Posterior vena cava (tissue), 2 donors: ENCODE results near the gene CA10. TPM values are rescaled to one million over a fixed set of nuclear protein-coding genes. Genes with fewer than 3 reads are reported as not detected.

Experiments
- DNase-seq: peaks from one replicate; pipeline ENCODE4 v3.0.0-alpha.2; 2020; ENCODE audit warnings: low spot score
- intact Hi-C, 2 donors: fragments of 100-400 bp; cut with DNase I; formaldehyde crosslinking; loops; one replicate each; pipeline versions ENCODE4 v1.14.1 to v1.14.2; 2022 to 2023
- long read RNA-seq, 2 donors: library from polyadenylated mRNA; unstranded; transcript quantifications; one replicate each; pipeline ENCODE4 v2.0.0, GENCODE V29; 2020 to 2021
- total RNA-seq, 2 donors: library from RNA; stranded (reverse); fragmentation: NEBNext Ultra II Directional; extraction: Animal tissue kit (Norgen Biotek cat#: 25700); gene quantifications; one replicate each; pipeline ENCODE4 v1.2.1, GENCODE V29; 2021
- donor health status: DM: yes; HTN: yes; CAD: no.
- donor health status: DM: yes; HTN: yes; CAD: no.

CA10 gene
- not detected for total RNA-seq
- long read RNA-seq, donor 1 = 0 reads
- long read RNA-seq, donor 2 = 0 reads

DNA sequence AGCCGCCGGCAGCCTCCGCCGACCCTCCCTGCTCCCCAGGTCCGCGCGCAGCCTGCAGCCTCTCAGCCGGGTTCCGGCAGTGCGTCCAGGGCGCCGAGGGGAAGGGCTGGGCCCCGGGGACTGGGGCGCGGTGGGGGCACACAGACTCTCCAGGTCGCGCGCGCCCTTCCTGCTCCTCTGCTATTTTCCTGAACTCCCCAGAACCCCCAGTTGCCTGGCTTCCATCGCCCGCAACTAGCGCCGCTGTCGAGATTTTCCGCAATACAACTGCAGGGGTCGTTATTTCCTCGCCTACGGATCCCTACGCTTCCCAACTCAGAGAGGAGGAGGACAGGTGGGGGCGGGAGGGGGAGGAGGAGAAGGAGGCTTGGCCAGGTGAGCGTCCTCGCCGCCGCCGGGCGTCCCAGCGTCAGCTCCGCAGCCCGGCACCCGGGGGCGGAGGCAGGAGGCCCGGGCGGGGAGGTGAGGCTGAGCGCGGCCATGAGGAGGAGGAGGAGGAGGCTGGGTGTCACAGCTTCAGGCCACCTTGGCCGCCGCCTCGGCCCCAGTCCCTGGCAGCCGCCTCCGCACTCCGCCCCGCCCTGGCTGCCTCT, at the start of gene CA10:
Gene CA10 (minus strand): TSS at position 265 of the 593 bp plus-strand sequence.
- DNase-seq = no peak
- intact Hi-C loops = no loop called here

DNA sequence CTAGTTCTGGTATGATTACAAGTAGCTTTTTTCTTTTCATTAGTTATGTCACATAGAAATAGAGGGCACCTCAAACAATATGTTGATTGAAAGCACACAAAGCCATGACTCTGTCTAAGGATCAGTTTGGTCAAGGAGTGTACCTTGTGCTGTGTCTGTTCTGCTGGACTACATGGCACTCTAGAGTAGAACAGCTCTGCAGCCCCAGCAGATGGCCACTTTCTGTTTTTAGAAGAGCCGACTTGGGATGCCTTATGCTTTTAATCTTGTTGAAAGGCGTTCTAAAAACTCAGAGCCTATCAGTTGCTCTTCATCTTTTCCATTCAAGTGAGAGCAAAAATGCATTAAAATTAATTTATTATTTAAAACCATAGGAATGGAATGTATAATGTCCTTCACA, 49.3 kb upstream of the CA10 start:
- intact Hi-C loops = no loop called here
- DNase-seq = no peak

- DNase-seq = no peak
- intact Hi-C loops = no loop called here
Measured at GRCh38 chr17:52202520-52203080, 44.1 kb upstream of the CA10 start.

DNA sequence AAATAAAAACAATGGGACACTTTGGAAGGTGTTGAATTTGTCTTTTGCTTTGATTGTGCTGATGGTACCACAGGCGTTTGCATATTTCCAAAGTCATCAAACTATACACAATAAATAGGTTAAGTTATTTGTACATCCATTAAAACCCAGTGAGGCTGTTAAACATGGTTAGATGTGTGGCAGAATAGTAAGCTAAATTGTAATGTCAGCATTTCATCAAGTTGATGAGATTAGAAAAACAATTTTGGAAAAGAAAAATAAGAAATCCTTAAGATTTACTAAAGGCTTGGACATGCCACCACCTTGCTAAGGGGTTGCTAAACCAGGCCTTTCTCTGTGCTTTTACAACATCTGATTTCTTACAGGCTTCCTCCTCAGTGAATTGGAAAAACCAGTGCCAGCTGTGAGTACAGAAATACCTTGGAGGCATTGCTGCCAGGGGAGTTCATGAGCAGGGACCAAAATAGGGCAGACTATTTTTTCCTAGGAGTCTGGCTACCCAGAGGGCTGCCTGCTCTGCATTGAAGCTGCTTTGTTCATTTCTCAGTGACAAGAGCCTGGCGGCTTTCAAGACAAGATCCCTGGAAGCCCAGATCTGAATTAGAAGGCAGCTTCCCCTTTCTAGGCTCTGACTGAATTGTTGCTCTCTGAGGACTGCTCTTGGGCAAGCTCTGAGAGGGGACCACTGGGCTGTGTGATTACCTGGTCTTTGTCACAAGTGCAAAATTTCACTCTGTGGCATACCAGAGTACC, 43.4 kb upstream of the CA10 start:
- intact Hi-C loops = no loop called here
- DNase-seq = no peak

- intact Hi-C loops = no loop called here
- DNase-seq = no peak
Measured at GRCh38 chr17:52191491-52191890, 33.0 kb upstream of the CA10 start.

- no peak for DNase-seq
- intact Hi-C loops = no loop called here
Measured at GRCh38 chr17:52181782-52182181, 23.3 kb upstream of the CA10 start.

- no peak for DNase-seq
- intact Hi-C loops = no loop called here
Measured at GRCh38 chr17:52178012-52178411, 19.5 kb upstream of the CA10 start.

DNA sequence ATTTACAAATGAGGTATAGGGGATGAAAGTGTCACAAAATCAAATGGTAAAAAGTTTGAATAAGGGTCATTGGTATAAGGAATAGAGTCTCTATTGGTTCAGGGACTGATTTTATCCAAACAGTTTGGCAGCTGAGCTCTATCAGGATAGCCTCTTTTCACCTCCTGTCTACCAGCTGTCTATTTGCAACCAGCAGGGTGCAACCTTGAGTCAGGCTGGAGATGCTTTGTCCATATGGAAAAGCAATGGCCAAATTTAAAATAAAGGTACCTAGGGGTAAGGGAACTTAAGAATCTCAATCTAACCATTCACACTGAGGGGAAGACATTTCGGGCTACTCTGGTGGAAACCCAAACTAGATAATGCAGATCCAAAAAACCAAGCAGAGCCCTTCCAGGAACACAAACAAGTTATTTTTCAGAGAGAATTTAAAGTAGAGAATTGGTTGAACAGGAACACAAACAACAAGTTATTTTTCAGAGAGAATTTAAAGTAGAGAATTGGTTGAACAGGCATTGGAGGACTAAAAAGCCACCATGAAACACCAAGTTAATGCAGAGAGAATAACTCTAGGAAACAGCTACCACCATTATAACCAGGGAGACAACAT, 12.6 kb upstream of the CA10 start:
- intact Hi-C loops = no loop called here
- no peak for DNase-seq

- no peak for DNase-seq
- intact Hi-C loops = no loop called here
Measured at GRCh38 chr17:52160136-52160567, 1.6 kb upstream of the CA10 start.

DNA sequence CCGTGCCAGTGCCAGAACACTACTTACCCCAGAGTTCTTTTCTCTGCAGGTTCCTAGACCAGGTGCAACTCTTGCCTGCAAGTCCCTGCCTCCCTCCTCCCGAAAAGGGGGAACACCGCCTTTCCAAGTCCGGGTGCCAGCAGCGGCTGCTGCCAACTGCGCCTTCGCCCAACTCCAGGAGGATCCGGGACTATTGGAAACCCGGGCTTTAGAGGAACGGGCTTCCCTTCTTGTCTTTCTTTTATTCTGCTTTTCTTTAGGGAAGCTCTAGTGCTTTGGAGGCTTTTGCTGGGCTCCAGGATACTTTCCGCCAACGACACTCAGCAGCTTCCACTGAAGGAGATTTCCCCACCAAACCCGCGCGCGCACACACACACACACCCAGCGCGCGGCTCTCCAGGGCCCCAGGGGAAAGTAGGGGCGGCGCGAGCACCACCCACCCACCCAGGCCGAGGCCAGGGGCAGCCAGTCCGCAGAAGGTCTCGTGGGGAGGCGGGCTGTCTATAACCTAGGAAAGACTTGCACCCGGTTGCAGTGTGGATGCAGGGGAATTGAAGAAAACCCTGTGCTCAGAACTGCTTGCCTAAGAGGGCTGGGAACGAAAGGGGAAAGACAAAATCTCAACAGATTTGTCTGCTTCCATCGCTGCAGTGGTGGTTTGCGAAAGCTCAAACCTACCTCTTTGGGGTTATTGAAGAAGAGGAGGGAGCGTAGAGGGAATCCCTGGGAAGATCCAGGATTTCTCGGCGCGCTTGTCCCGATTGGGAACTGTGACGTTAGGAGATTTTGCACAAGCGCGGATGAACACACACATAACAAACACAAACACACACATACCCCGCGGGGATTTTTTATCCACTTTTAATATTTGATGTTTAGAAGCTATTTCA, 977 bp upstream of the CA10 start:
- no peak for DNase-seq
- intact Hi-C loops = no loop called here

DNA sequence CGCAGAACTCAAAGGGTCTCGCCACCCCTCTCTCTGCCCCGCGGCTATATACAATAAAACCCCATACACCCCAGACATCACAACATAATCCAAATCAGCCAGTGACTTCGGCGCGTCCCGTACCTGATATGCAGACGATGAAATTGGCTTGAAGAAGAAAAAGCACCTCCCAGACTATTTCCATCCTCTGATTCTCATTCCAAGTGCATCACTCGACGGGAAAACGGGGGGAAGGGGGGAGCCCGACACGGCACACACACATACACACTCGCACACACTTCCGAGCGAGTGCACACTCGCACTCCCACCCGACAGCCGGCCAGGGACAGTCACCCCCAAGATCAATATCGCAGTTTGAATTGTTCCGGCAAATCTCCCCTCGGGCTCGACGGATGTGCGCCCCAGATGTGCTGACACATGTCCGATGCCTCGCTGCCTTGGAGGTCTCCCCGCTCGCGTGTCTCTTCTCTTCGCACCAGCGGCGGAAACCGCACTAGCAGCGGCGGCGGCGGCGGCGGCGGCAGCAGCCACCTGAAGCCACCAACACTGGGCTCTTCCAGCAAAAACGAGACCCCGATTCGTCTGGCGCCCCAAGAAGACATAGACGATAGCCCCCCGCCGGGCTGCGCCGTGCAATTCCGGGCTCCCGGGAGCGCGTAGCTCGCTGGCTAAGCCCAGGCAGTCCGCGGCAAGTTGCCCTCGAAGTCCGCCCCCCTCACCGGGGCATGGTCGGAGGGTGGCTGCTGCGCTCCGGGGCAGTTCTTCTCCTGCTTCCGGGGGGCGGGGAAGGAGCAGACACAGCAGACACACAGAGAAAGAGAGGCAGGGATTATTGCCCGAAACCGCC, 688 bp downstream of the CA10 start:
- intact Hi-C loops = no loop called here
- DNase-seq = no peak

GRCh38 chr17:52156576-52157570, 1.6 kb downstream of the CA10 start:
- intact Hi-C loops = no loop called here
- no peak for DNase-seq

DNA sequence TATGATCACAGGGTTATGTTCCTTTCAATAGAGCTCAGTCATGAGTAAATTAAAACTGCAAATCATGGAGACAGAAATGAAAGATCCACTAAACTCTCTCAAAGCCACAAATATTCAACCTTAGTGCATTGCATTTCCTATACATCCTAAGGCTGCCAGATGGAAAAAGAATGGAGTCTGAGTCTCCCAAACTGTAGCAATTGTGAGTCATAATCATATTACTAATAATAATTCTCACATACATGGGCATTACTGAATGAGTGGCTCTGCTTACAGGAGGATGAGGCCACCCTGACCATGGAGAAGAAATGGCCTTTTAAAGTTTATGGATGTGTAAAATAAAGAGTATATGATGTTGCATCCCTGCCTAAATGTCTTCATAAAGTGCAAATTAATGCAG, 3.2 kb downstream of the CA10 start:
- no peak for DNase-seq
- intact Hi-C loops = no loop called here

DNA sequence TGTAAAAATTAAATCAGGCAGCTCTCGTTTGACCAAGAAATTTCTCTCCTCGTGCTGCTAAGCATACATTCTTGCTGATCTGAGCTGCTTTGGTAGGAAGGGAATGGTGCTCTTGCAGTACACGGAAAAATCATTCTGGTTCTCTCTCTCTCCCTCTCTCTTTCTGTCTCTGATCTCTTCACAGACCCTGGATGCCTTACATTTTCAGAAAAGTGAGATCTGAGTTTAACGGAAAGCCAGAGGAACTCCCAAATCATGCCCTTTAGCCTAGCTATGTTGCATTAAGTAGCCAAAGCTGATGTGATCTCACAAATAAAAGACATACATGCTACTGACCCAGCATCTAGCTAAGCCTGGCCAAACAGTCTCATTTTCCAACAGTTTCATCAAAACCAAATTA, 4.0 kb downstream of the CA10 start:
- no peak for DNase-seq
- intact Hi-C loops = no loop called here

GRCh38 chr17:52150935-52151334, 7.6 kb downstream of the CA10 start:
- DNase-seq = no peak
- intact Hi-C loops = no loop called here

- DNase-seq = no peak
- intact Hi-C loops = no loop called here
Measured at GRCh38 chr17:52149626-52150025, 8.9 kb downstream of the CA10 start.

DNA sequence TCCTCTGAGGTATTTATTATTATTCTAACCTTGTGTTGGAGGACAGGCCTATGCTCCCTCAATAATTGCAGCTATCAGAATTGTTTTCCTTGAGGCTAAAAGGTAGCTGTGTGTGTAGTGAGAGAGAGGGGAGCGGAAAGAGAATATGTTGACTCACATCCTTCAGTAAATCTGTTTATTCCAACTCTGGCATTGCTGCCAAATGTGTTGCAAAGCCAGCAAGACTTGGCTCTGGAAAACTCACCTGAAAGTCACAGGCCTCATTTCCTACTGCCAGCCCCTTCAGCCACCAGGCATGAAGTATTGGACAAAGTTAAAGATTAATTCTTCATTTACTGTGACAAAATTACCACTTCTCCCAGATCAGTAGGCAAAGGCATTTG, 9.6 kb downstream of the CA10 start:
- intact Hi-C loops = no loop called here
- no peak for DNase-seq
